Measurements from ENCODE around the gene CCDC12.

Gene CCDC12

DNA sequence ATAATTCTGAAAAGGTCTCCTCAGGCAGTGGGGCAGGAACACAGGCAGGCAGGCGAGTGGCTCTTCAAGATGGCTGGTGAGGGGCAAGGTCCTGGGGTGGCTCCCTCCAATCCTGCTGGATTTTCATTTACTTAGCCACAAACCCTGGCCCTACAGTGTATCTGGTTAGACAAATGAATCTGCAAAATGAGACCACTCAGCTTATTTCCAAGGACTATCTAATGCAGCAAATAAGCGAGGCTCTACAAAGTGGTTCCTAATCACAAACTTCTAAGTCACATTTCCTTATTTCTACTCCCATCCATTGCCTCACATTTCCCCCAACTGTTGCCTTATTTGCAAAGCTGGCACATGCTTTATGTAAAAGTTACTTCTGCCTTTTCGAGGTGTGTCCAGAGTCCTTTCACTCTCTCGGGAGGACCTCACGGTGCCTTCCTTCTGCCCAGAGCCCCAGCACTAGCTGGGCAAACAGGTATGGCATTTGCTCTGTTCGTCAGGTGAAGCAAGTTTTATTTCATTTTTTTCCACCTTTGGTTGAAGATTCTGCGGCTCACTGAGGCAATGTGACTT, 40.5 kb downstream of the CCDC12 start:
- DNase-seq (ENCODE audit: low read depth): no peak

DNA sequence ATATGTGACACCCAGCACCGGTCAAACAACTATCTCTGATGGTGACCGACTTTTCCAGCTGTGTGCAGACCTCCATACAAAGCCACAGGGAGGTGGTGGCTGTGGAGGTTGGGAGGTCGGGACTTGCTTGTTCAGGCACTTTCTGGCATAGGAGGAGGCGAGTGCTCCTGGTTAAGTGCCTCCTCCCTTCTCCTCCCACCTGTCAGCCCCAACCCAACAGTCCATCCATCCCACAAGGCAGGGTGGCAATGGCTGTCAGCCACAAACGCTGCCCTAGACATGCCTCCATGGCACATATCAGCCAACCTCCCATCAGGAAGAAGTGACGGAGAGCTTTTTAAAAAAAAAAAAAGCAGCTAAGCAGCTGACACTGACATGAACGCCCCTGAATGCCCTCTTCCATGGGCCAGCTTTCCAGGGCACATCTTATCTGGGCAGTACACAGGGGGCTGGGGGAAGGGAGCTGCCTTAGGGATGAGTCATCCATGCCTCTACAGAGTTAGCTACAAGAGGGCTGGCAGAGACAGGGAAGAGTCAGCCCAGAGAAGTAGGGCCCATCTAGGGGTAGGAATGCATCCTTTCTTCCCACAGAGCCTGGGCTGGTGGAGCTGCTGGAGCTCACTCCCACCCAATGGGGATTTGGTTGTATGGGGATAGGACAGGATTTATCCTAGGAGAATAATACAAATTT, 41.2 kb downstream of the CCDC12 start:
- DNase-seq (ENCODE audit: low read depth): no peak

DNA sequence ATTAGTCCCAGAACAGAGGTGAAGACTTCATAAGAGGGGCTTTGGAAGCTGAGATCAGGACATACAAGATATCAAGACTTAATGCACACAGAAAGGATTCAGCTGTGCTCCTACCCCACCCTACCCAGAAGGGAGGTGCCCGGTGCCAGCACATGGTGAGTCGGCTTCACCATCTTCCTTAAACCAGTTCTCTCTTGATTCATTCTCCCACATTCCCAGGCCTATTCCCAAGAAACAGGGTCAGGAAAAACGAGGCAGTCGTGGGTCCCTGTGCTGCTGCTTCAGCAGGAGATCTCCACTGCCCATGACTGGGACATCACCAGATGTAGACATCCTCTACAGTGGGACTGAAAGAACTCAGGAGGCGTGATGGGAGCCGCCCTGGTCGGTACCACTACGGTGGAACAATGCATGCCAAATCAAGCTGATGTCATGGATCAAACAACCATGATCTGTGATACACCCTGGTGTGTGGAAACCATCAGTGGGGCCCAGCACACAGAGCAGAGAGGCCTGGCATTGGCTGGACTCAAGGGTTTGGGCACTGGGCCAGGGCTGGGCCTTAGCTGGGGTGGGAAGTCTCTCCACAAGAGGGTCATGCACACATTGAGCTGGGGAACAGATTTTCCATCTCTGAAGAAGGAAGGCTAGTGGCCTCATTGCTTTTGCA, 41.9 kb downstream of the CCDC12 start:
- no peak for DNase-seq (ENCODE audit: low read depth)

DNA sequence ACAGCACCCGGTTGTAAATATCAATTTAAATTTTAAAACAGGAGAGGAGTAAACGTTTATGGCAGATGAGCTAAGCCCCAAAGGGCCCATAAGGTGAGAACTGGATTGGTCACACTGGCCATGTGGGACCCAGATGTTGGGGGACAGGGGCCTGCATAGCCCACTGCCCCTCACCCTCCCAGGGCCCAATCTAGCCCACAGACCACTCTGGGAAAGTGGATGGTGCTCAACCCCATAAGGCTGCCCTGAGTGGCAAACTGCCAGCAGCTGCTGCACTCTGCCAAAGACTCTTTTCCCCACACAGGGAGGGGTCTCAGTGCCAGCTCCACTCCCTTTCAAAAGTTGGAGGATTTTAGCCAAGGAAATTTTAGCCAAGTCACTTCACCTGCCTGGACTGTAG, 42.5 kb downstream of the CCDC12 start:
- DNase-seq (ENCODE audit: low read depth): no peak

DNA sequence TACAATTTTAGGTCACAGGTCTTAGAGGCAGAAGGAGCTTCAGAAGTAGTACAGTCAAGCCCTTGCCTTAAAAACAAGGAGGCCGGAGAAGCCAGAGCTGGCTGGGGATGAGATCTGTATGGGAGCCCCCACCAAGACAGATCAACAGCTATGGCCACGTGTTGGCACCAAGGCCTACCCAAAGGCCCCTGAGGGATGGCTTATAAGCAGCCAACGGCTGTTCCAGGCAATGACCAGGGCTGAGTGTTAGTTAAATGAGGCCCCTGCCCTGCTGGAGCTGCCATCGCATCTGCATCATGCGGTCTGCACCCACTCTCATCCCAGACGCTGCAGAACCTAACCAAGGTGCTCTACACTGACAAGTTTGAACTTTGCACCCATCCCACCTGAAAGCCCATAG, 43.3 kb downstream of the CCDC12 start:
- no peak for DNase-seq (ENCODE audit: low read depth)

DNA sequence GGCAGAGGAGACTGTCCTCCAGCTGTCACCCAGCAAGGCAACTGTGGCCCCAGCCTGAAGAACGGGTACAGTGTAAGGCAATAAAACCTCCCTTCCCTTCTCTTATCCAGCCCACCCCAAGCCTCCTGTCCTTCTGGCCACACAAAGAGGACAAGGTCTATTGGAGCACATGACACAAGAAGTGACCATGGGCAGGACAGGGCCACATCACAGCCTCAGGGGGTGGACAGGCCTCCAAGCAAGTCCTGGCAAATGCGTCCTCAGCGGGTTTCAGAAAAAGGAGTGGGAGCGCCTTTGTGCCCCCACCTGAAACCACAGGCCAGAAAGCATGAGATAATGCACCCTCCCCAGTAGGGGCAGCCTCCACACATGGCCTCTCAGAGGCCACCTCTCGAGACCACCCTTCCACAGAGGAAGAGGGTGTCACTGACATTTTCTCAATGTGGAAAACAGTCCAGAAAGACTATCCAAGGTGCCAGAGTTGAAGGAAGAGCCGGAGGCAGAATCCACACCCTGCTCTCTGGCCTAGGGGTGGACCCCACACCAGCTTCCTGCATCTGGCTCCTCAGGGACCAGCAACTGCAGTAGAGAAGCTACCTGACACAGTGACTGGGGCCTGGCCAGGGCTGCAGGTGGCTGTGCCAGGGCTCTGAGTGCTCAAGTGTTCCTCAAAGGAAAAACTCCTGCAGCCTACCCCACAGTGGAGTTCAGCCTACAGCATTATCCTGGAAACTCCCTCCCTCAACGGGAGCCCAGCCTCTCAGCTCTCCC, 43.9 kb downstream of the CCDC12 start:
- DNase-seq (ENCODE audit: low read depth): no peak

DNA sequence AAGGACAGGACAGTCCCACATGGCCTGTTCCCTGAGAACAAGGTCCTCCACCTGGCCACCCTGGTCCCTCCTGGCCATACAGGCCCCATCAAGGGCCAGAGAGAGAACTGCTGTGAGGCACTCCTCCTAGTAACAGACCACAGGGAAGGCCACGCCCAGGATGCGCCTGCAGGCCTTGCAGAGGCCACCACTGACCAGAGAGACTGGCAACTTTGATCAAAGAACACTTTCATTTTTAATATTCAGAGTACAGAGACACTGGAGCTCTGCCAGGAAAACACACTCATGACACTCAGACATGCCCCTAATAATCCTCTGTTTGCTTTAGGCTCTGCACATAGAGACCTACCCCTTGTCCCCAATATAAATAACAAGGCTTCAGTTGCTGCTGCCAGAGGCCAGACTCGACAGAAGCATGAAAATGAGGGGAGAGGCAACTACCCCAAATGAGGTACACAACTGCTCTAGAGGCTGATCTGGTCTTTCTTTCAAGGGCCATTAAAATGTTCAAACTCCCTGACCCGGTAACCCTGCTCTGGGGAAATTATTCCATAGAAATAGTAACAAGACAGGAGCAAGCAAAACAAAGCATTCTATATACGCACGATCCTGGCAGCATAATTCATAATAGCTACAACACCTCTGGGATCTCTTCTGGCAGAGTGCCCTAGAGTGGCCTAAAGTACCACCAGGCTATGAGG, 44.8 kb downstream of the CCDC12 start:
- DNase-seq (ENCODE audit: low read depth): no peak

DNA sequence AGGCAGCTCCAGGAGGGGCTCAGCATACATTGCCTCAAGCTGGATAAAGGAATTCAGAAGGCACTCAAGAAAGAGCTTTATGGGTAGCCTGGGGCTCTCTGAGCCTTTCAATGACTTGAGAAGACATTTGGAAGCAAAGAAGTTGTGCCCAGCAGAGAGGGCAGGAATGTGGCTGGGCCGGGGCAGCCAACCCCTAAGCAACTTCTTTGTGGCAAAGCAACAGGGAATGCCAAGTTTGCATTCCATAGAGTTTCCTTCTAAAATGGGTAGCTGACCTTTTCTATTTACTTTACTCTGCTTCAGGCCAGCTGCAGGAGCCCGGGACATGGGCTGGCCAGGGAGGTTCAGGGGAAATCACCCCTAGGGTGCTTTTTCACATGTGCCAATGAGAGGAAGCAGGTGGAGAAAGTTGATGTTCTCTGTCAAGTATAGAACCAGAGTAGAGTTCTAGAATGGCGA, 45.6 kb downstream of the CCDC12 start:
- DNase-seq (ENCODE audit: low read depth): no peak

DNA sequence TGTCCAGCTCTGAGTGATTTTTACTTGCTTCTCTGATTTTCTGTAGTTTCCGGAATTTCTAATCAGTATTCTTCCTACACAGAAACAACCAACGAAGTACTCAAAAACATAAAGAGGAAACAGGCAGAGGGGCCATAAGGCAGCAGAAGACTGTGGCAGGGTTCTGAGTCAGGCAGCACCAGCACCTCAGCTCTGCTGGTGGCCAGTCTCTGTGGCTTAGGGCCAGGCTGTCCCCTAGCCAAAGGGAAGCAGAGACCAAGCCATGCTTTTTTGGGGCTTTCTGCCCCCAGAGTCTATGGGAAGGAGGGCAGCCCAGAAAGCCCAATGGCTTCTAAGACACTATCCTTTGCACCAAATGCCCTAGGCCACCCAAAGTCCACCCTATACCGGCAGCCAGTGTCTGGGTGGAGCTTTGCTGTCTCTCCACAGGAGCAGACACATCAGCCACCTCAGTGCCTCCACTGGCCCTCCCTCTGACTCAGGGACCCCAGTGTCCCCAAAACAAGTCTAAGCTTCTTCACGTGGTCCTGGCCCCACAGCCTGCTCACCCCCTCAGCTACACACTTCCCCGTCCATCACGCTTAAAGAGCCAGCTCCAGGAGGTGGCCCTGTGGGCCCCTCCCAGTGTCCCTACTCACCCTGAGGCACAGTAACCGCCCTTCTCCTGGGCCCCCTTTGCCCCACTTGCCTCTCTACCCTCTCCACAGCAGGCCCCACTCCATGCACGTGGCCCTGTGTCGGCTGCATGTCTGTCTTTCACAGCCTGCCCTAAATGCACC, 46.2 kb downstream of the CCDC12 start:
- DNase-seq (ENCODE audit: low read depth): no peak

DNA sequence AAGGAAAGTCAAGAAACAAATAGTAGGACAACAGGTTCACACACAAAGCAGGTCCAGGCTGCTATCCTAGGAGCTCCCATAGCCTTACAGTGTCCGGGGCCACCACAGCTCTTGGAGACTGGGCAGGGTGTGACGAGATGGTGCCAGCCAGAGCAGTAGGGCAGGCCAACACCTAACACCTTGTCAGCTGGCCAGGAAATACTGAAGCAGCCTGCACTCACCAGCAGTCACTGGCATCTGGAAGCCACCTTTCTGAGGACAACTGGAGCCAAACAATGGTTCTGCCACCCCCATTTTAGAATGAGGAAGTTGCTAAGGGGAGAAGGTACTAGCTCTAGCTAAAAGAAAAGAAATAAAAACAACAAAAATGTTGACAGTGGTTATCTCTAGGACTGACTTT, 47.2 kb downstream of the CCDC12 start:
- DNase-seq (ENCODE audit: low read depth): no peak

DNA sequence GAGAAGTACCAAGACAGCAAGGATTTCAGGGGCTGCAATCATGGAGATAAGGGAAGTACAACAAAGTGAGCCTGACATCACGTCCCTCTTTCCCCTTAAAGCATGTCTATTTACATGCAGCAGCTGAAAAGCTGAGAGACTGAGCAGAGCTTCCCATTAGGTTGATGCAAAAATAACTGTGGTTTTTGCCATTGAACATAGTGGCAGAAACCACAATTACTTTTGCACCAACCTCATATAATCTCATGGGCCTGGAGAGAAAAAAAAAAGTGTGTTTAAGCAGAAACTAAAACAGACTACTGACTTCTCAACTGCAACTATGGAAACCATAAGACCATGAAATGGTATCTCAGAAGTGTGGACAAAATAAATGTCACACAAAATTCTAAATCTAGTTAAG, 48.3 kb downstream of the CCDC12 start:
- DNase-seq (ENCODE audit: low read depth): no peak

DNA sequence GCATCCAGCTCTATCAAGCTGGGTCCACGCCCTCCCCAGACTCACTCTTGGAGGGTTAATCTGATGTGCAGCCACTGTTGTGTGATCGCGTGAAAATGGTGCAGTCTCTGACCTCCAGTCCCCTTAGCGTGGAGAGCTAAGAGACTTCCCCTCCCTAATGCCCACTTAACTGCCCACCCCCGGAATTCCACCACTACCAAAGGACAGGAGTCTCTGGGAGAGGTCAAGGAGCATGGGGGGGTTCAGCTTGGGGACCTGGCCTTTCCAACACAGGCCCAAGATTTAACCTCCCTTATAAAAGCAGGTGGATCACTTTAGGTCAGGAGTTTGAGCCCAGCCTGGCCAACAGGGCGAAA, 48.8 kb downstream of the CCDC12 start:
- no peak for DNase-seq (ENCODE audit: low read depth)

DNA sequence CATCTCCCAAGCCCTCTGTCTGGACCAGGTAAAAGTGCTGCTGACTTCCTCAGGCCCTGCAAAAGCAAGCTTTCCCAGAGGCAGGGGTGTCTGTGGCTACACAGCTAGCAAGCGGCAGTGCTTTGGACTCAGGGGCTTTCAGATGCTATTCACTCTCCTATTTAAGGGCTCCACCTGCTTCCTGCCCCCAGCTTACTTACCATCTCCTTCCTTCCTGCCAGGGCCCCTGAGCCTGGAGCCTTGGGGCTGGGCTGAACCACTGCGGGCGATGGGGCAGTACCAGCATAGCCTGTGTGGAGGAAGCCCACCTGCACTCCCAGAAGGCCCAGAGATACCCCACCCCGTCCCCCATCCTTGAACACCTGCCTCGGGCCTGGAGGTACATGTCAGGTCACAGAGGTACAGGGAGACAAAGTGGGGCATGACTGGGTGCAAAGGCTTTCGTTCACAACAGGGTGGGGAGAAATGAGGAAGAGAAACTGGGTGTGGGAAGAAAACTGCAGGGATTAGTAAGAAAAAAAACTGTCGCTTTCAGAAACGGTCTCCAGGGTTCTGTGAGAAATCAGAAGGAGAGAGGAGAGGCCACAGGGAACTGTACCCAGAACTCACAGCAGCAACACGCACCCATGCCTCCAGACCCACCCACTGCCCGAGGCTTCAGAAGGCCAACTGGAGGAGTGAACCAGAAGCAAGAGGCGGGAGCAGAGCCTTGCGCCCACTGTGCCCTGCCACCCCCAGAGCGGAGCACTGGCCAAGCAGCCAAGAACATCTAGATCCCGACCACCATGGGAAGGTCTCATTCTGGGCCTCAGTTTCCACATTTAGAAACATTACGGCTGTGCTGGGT, 49.5 kb downstream of the CCDC12 start:
- no peak for DNase-seq (ENCODE audit: low read depth)

DNA sequence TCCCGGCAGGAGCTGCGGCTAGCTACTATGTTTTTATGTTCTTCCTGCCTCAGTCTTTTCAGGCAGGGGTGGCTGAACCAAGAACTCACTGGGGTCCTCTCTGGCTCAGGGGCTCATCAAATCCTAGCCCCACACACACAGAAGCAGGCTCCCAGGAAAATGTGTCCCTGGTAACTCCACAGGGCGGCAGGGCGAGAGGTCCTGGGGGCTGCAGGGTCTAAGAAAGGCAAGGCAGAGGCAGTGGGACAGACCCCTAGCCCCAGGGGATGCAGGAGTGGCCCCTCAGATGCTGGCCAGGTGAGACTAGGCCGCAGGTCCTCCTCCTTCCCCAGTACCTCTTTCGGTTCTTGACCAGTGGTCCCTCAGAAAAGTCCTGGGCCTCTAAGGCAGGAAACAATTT, 50.1 kb downstream of the CCDC12 start:
- DNase-seq (ENCODE audit: low read depth): no peak

DNA sequence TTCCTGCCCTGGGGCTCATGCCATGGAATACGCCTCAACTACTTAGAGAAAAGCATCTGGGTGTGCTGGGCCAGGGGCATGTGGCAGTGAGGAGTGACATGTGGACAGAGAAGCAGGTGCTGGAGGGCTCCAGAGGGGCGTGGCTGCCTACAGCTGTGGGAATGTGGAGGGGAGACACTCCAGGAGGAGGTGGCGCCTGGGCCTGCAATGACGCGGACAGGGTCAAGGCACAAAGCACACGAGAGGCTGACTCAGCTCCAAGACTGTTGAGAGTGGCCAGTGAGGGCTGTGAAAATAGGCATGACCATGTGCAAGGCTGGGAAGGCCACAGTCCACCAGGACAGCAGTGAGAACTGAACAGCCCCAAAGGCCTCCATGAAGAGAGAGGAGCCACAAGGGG, 50.5 kb downstream of the CCDC12 start:
- DNase-seq (ENCODE audit: low read depth): no peak

DNA sequence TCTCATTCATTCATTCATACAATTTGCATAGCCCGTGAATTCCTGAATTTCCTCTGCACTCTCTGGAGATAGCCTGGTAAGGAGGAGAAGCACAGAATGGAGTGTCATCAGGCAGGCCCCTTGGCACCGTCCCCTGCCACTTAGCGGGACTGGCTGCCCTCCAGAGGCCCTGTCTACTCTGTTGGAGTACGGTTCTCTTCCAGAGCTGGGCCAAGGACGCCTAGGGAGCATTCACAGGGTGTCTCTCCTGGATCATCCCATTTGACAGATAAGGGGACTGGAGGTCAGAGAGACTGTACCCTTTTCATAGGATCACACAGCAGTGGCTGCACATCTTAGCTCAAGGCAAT, 51.0 kb downstream of the CCDC12 start:
- DNase-seq (ENCODE audit: low read depth): no peak

DNA sequence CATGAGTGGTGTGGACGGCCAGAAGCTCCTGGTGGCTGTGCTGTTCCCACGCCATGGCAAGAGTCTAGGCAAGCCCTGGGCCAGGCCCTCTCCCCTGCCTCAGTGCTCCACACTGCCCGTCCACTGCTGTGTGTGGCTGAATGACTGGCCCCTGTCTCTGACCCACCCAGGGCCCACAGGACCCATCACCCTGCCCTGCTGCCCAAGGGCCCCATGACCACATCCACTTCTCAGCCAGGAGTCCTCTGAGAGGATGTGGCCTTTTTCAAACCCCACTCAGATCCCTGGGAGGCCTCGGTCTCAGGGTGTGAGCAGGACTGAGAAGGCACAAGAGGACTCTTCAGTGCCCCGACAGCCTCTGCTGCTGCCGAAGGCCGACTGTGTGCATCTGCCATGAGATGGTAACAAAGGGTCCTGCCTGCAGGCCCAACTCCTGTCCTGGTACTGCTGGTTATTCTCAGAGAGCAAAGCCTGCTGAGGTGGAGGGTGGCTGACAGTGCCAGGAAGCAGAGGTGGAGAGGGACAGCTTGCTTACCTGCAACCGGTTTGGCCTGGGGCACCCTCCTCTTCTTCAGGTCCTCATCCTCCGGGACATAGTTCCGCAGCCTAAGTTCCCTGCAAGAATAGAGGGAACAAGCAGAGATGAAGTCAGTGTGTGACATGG, 51.5 kb downstream of the CCDC12 start:
- no peak for DNase-seq (ENCODE audit: low read depth)

DNA sequence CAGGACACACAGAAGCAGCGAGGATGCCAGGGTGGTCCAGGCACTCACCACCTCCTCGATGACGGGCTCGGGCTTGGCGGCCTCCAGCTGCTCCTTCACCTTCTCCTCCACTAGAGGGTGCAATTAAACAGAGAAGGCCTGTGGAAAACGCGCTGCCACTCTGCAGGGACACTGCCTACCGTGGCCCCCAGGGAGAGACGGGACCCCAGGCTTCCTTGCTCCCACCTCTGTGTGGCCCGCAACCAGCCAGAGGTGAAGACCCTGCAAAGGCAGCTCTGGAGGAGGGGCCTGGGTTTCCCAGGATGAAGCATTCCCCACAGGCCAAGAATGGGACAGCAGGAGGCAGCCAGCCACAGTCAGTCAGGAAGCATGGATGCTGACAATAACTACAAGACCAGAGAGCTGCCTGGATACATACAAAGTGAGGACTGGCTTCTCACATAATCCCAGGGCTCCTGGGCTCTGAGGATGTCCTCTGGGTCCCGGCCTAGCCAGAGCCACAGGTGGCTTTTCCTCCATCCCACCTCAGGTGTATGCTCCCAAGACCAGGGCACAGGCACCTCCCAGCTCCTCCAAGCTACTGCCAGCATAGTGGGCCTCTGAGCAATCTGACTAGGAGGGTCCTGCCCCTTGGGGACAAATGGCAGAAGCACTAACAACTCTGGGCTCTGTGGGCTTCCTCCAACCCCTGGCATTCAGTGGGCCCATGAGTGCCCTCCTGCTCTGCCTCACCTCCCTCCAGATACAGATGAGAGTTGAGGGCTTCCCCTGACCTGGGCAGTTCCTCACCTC, 52.8 kb downstream of the CCDC12 start:
- no peak for DNase-seq (ENCODE audit: low read depth)

DNA sequence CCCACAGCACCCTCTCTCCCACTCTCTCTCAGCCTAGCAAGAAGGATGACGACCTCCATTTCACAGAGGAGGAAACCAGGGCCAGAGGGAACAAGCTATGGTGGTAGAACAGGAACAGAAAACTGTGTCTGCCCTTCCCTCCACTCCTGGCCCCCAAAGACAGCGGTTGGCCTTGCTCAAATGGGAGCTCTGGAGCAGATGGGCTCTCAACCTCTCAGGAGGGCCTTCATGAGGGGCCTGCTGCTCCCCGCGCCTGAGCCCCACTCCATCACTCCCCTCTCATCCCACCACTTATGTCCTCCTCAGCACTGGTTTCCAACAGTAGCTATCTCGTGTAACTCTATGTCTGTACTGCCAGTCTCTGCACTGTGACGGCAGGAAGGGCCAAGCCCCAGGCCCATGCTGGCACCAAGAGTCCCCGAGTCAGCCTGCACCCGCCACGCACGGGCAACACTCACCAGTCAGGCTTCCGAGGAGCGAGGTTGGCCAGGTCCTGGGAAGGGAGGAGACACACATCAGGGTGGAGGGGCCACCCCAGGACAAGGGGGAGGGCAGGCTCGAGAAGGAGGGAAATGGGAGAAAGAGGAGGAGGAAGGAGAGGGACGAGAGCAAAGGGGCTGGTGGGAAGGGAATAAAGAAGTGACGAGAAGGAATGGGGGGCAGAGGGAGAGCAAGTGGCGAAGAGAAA, 53.5 kb downstream of the CCDC12 start:
- no peak for DNase-seq (ENCODE audit: low read depth)
